ENCODE results near the gene PRKAA1. TPM values are rescaled to one million over a fixed set of nuclear protein-coding genes. Genes with fewer than 3 reads are reported as not detected.
"Not testable (repeated sequence)": the region's sequence is repeated elsewhere in the genome, so short reads cannot be mapped to it uniquely, and the experiment has no call there.

PRKAA1 gene
- total RNA-seq, 1 donor from 2014 or later, result 30.5 TPM

- no peak for TF ChIP-seq CTCF (conservative IDR thresholded peaks at IDR 0.05; ENCODE audit: low read depth, low read length)
- no peak for DNase-seq (ENCODE audit: low read depth)
Observed at GRCh38 chr5:40720069-40720468, 78.1 kb downstream of the PRKAA1 start.

DNA sequence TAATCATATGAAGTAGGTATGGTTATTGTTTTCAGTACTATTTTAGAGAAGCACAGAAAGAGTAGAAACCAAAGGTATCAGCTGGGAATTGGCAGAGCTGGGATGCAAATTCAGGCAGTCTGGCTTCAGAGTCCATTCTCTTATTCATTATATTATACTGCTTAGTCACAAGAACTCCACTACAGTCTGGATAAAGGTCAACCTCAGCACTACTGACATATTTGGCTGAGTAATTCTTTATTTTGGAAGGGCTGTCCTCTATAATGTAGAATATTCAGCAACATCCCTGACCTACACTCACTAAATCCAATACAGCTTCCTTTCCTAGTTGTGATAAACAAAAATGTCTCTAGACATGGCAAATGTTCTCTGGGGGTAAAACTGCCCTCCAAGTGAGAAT is 80.9 kb downstream of the PRKAA1 start:
- H3K4me3 ChIP-seq (ENCODE audit: low read depth, low read length), result no peak overlapping the region
- DNase-seq (ENCODE audit: low read depth), result peak; percentile 16
- no peak for TF ChIP-seq CTCF (conservative IDR thresholded peaks at IDR 0.05; ENCODE audit: low read depth, low read length)

More at GRCh38 chr5:40720069-40720468, 78.1 kb downstream of the PRKAA1 start:
- H3K4me3 ChIP-seq (ENCODE audit: low read depth, low read length), result no peak overlapping the region

- DNase-seq (ENCODE audit: low read depth), result no peak
- H3K4me3 ChIP-seq (ENCODE audit: low read depth, low read length), result no peak overlapping the region
- TF ChIP-seq CTCF (conservative IDR thresholded peaks at IDR 0.05; ENCODE audit: low read depth, low read length), result no peak
Observed at GRCh38 chr5:40716590-40716989, 81.6 kb downstream of the PRKAA1 start.

- no peak for DNase-seq (ENCODE audit: low read depth)
- peak; percentile 42 for TF ChIP-seq CTCF (conservative IDR thresholded peaks at IDR 0.05; ENCODE audit: low read depth, low read length)
- no peak overlapping the region for H3K4me3 ChIP-seq (ENCODE audit: low read depth, low read length)
Observed at GRCh38 chr5:40716000-40716399, 82.2 kb downstream of the PRKAA1 start.

DNA sequence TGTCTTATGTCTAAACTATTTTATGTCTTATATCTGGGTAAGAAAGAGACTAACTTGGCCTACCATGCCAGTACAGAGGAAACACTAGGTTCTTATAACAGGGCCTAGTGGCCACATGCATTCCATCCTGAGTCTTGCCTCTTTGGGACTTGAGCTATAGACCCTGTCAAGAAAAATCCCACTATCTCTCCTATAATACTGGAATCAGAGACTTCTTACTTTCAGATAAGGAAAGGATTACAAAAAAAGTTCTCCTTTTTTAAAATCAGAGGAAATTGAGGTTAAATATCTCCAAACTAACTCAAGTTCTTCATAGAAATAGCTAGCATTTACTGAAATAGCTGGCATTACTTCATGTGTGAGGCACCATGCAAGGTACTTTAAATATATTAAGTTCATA is 84.2 kb downstream of the PRKAA1 start:
- no peak for DNase-seq (ENCODE audit: low read depth)
- TF ChIP-seq CTCF (conservative IDR thresholded peaks at IDR 0.05; ENCODE audit: low read depth, low read length), result no peak
- H3K4me3 ChIP-seq (ENCODE audit: low read depth, low read length), result no peak overlapping the region

DNA sequence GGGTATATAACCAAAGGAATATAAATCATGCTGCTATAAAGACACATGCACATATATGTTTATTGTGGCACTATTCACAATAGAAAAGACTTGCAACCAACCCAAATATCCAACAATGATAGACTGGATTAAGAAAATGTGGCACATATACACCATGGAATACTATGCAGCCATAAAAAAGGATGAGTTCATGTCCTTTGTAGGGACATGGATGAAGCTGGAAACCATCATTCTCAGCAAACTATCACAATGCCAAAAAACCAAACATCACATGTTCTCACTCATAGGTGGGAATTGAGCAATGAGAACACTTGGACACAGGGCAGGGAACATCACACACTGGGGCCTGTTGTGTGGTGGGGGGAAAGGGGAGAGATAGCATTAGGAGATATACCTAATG is 87.6 kb downstream of the PRKAA1 start:
- not testable (repeated sequence) for DNase-seq (ENCODE audit: low read depth); H3K4me3 ChIP-seq (ENCODE audit: low read depth, low read length)

Other genes starting within 250 kb of the PRKAA1 start
- gene PTGER4, start 118.5 kb downstream of the PRKAA1 start, total RNA-seq, result 10.3 and 36.8 TPM in 2 replicates
- gene TTC33, start 42.4 kb downstream of the PRKAA1 start, total RNA-seq, result 7.6 and 9.8 TPM in 2 replicates
- 159 and 301 TPM in 2 replicates for gene RPL37, start 36.8 kb upstream of the PRKAA1 start, total RNA-seq
- 0.43 and 0.63 TPM in 2 replicates for gene CARD6, start 43.0 kb upstream of the PRKAA1 start, total RNA-seq
- gene C7, start 111.1 kb upstream of the PRKAA1 start, total RNA-seq, result not detected in 2 replicates

Data from epithelial cell of proximal tubule (primary cell).